ENCODE data around the gene TENM4.

DNA sequence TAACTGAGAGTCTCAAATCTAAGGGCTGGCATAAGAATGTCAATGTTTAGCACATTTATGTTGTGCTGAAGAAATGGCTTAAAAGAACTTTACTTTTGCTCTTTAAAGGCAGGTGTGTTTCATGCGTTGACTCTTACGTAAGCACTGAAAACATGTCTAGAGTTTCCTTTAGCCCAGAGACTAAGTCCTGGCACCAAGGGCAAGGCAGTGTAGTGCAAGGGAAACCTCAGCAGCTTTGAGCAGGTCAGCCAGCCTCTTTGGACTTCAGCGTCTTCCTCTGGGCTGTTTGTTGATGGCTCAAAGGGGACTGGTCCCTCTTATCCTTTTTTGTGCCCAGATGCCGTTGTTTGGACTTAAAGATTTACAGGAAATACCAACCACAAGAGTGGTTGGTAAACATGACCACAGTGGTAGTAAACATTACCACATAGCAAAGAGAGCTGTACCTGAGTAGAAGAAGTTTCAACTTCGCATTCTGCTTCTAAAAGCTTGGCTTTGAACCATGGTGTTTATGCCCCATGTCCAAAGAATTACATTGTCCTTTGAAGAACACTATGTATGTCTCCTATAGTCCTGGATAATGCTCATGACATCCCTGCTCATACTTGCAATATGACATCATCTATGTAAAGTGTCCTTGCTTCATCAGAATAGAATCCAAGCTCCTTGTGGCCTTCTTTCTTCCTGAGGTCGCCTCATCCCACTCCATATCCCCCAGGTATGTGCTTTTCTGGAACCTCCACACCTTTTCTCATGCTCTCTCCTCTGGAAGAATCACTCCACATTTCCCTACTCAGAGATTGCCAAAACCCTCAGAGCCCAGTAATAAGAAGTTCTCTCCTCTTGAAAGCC is 23.5 kb downstream of the TENM4 start:
- TF ChIP-seq CTCF (IDR thresholded peaks at IDR 0.05) (no peak), POLR2A (IDR thresholded peaks at IDR 0.05) (no peak)

Measured in heart left ventricle (tissue), 13 donors.